ENCODE data around the gene TGFBR3L. TPM values are rescaled to one million over a fixed set of nuclear protein-coding genes. Genes with fewer than 3 reads are reported as not detected.
A peak's percentile ranks its signal among the peaks of the same experiment; 100 is the strongest.

The TGFBR3L gene
- total and polyA plus RNA-seq, 2 of the 13 experiments (the other 11 are each of a cell fraction or from before 2014, with no cell fraction given) = 0.20 to 1.0 TPM

- TF ChIP-seq ZIK1 (CRISPR knock-in tag; IDR thresholded peaks at IDR 0.05; ENCODE audit: borderline replicate concordance, low read depth) = no peak
- TF ChIP-seq SMYD3 (CRISPR knock-in tag; IDR thresholded peaks at IDR 0.05) = no peak
- no peak for TF ChIP-seq CEBPB (IDR thresholded peaks at IDR 0.05; ENCODE audit: borderline replicate concordance, low read depth, low read length)
- TF ChIP-seq ZNF83 (CRISPR knock-in tag; IDR thresholded peaks at IDR 0.05; ENCODE audit: borderline replicate concordance) = no peak
- TF ChIP-seq, protein P1, sequence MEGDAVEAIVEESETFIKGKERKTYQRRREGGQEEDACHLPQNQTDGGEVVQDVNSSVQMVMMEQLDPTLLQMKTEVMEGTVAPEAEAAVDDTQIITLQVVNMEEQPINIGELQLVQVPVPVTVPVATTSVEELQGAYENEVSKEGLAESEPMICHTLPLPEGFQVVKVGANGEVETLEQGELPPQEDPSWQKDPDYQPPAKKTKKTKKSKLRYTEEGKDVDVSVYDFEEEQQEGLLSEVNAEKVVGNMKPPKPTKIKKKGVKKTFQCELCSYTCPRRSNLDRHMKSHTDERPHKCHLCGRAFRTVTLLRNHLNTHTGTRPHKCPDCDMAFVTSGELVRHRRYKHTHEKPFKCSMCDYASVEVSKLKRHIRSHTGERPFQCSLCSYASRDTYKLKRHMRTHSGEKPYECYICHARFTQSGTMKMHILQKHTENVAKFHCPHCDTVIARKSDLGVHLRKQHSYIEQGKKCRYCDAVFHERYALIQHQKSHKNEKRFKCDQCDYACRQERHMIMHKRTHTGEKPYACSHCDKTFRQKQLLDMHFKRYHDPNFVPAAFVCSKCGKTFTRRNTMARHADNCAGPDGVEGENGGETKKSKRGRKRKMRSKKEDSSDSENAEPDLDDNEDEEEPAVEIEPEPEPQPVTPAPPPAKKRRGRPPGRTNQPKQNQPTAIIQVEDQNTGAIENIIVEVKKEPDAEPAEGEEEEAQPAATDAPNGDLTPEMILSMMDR (CRISPR knock-in tag; IDR thresholded peaks at IDR 0.05) = no peak
- TF ChIP-seq KDM2A (CRISPR knock-in tag; IDR thresholded peaks at IDR 0.05; ENCODE audit: borderline replicate concordance, low read depth) = no peak
- TF ChIP-seq RFXAP (CRISPR knock-in tag; IDR thresholded peaks at IDR 0.05; ENCODE audit: borderline replicate concordance) = no peak
- TF ChIP-seq RXRA (CRISPR knock-in tag; IDR thresholded peaks at IDR 0.05) = peak; percentile 34; the same call in 1 of the 2 replicates
- peak; percentile 18 to 50; a peak in 1 of 4 replicates for TF ChIP-seq NR2F1 (CRISPR knock-in tag; IDR thresholded peaks at IDR 0.05)
- TF ChIP-seq ZNF136 (CRISPR knock-in tag; IDR thresholded peaks at IDR 0.05; ENCODE audit: low read depth) = peak; percentile 40; the same call in 1 of the 2 replicates
- no peak for TF ChIP-seq ZNF275 (CRISPR knock-in tag; IDR thresholded peaks at IDR 0.05; ENCODE audit: borderline replicate concordance)
- 0 out of 2 replicates have a peak, but pooled peaks have one; percentile 42 for TF ChIP-seq ZNF558 (CRISPR knock-in tag; IDR thresholded peaks at IDR 0.05; ENCODE audit: borderline replicate concordance)
- 0 out of 2 replicates have a peak, but pooled peaks have one; percentile 9 for TF ChIP-seq ISL2 (CRISPR knock-in tag; IDR thresholded peaks at IDR 0.05)
- TF ChIP-seq ZNF678 (CRISPR knock-in tag; IDR thresholded peaks at IDR 0.05) = no peak
- no peak for TF ChIP-seq ATF7-NPFF (CRISPR knock-in tag; IDR thresholded peaks at IDR 0.05; ENCODE audit: low read depth)
- TF ChIP-seq ZNF780A (CRISPR knock-in tag; IDR thresholded peaks at IDR 0.05) = no peak
- TF ChIP-seq ZBTB34 (CRISPR knock-in tag; IDR thresholded peaks at IDR 0.05) = peak; percentile 24; the same call in 1 of the 2 replicates
- no peak for TF ChIP-seq ZFP82 (CRISPR knock-in tag; IDR thresholded peaks at IDR 0.05; ENCODE audit: borderline replicate concordance)
- TF ChIP-seq NCOR1 (IDR thresholded peaks at IDR 0.05; ENCODE audit: borderline replicate concordance, low read length) = 0 out of 2 replicates have a peak, but pooled peaks have one; percentile 21
- no peak for TF ChIP-seq HMGA1 (CRISPR knock-in tag; conservative IDR thresholded peaks at IDR 0.05)
- no peak for TF ChIP-seq ZNF44 (CRISPR knock-in tag; IDR thresholded peaks at IDR 0.05)
- no peak for TF ChIP-seq TSC22D2 (CRISPR knock-in tag; IDR thresholded peaks at IDR 0.05; ENCODE audit: borderline replicate concordance)
- TF ChIP-seq ZNF317 (CRISPR knock-in tag; IDR thresholded peaks at IDR 0.05) = 0 out of 2 replicates have a peak, but pooled peaks have one; percentile 26
- 0 out of 2 replicates have a peak, but pooled peaks have one; percentile 27 for TF ChIP-seq MTA1 (CRISPR knock-in tag; IDR thresholded peaks at IDR 0.05; ENCODE audit: borderline replicate concordance)
- TF ChIP-seq ZNF713 (CRISPR knock-in tag; IDR thresholded peaks at IDR 0.05) = no peak
These were observed 10.3 kb upstream of the TGFBR3L start (continued) for GRCh38 chr19:7904074-7905020.

Measured in HepG2 (cell line).